Spinal cord (tissue), 10 donors: ENCODE results near the gene MEST. TPM values are rescaled to one million over a fixed set of nuclear protein-coding genes. Genes with fewer than 3 reads are reported as not detected.

Experiments
- DNase-seq, 6 donors: peaks; one replicate each; pipeline versions ENCODE4 v3.0.0 to v3.0.0-alpha.2; 2013 to 2015; ENCODE audit warnings: low spot score in 6 of 6, low read depth in 4 of 6
- H3K27ac ChIP-seq: one replicate; pipeline ENCODE4 v1.5.1; 2013; ENCODE audit warnings: low read depth, low read length, control low read depth
- H3K27me3 ChIP-seq: one replicate; pipeline ENCODE4 v1.6.1; 2013; ENCODE audit warnings: low read length; ENCODE audit not compliant: control insufficient read depth, insufficient read depth
- H3K36me3 ChIP-seq: one replicate; pipeline ENCODE4 v1.6.1; 2013; ENCODE audit warnings: low read length; ENCODE audit not compliant: control insufficient read depth, insufficient read depth
- H3K4me1 ChIP-seq: one replicate; pipeline ENCODE4 v1.6.1; 2013; ENCODE audit warnings: low read length; ENCODE audit not compliant: control insufficient read depth, insufficient read depth
- H3K4me3 ChIP-seq: one replicate; pipeline ENCODE4 v1.5.1; 2013; ENCODE audit warnings: low read depth, low read length, control low read depth
- H3K9me3 ChIP-seq: one replicate; pipeline ENCODE4 v1.6.1; 2013; ENCODE audit warnings: low read length; ENCODE audit not compliant: control insufficient read depth, insufficient read depth
- WGBS: methylation state at CpG from one replicate; pipeline ENCODE4 v1.1.5; 2013; ENCODE audit warnings: missing lambda C conversion rate; ENCODE audit not compliant: insufficient coverage; 5-methylcytosine and 5-hydroxymethylcytosine counted together
- polyA plus RNA-seq, 2 donors: library from polyadenylated mRNA; unstranded; fragments of 120-200 nt; gene quantifications; one replicate each; pipeline ENCODE4 v1.2.1, GENCODE V29; 2013; ENCODE audit not compliant: insufficient read length in 2 of 2
- total RNA-seq, 2 donors: library from RNA; depleted of rRNA in 1 of 2; stranded (reverse); fragments of 120-200 nt in 1 of 2; fragments of >200 nt in 1 of 2; gene quantifications; one replicate each; pipeline versions ENCODE4 v1.2.3 to v1.2.4, GENCODE V29; 2013 to 2014
- donor health status: healthy.

The MEST gene
- total and polyA plus RNA-seq, 4 donors: 186 to 316 (median 238) TPM

DNA sequence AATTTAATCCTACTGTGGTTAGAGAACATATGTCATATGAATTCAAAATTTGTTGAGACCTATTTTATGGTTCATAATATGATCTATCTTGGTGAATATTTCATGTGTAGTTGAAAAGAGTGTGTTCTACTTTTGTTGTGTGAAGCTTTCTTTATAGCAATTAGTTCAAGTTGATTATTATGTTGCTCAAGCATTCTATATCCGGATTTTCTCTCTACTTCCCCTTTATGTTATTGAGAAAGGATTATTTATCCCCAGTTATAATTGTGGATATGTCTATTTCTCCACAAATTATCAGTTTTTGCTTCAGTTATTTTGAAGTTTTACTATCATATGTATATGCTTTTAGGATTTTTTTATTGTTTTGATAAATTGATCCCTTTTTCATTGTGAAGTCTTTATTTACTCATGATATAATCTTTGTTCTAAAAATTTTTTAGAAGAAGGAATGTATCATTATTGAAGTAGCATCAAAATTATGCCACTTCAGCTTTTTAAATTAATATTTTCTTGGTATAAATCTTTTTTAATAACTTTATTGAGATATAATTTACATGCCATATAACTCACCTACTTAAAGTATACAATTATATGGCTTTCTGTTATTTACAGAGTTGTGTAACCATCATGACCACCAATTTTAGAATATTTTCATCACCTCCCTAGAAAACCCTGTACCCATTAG is 12.0 kb upstream of the MEST start:
- no CpG with 5 or more reads among the region's 1 CpG for WGBS
- Histone ChIP-seq H3K27ac (no peak overlapping the region), H3K4me3 (no peak overlapping the region), H3K4me1 (peaks cover 5% of the 10 kb centered on the region), H3K9me3 (peaks cover 4% of the 10 kb centered on the region), H3K27me3 (no peaks in the 10 kb centered on the region), H3K36me3 (no peaks in the 10 kb centered on the region)
- DNase-seq: no peak

DNA sequence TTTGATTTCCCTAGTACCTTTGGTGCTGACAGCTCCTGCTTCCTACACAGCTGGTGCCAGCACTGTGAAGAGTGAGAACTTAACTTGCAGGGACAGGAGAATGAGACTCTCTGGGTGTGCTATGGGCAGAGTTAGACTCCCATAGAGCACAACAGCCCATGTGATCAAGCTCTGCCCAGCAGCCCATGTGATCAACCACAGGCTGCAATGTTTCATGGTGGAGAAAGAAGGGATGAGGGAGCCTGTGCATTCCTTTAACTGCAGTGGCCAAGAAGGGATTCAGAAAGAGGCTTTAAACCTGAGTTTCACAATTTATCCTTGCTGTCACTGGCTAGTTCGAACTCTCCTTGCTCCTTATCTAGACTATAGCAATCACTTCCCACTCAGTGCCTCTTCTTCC is 10.0 kb upstream of the MEST start:
- Histone ChIP-seq H3K27me3 (no peaks in the 10 kb centered on the region), H3K36me3 (no peaks in the 10 kb centered on the region), H3K9me3 (peaks cover 4% of the 10 kb centered on the region), H3K4me3 (no peak overlapping the region), H3K27ac (no peak overlapping the region), H3K4me1 (peaks cover 11% of the 10 kb centered on the region)
- peak in 1 of 6 donors; percentile 25 for DNase-seq
- WGBS: no CpG with 5 or more reads among the region's 1 CpG

DNA sequence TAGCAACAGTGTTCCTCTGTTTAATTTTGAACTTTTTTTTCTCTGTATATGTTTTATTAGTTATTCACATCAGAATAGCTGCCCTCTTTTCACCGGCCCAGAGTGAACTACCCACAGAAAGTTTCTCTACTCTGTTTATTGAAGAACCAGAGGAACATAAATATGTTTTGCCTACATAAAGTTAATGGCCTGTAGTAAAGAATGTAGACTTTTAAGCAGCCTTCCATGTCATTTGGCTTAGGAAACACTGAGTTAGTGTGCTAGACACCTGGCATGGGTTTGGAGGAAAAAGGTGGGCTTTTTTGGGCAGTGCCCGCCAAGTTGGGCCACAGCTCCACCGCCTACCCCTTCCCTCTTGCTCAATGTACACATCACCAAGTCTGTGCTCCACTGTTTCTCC is 8.9 kb upstream of the MEST start:
- WGBS: no CpG with 5 or more reads among the region's 3 CpGs
- H3K36me3 ChIP-seq: no peaks in the 10 kb centered on the region

DNA sequence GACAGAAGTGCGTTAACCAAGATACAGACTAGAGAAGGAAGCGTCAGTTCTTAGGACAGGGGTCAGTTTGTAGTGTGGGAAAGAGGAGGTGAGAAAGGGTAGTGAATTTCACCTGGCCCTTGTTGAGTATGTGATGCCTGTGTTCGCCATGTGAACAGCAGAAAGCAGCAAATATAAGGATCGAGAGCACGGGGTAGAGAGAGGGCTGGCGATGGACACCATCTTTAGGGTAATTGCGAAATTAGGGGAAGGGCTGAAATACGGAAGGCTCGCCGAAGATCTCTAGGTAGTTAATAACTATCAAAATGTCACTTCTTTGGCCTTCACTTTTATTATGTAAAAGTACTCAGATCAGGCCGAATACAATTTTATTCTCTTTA is 6.2 kb upstream of the MEST start:
- Histone ChIP-seq H3K27me3 (no peaks in the 10 kb centered on the region), H3K36me3 (no peaks in the 10 kb centered on the region), H3K27ac (peak overlapping the region; percentile 95), H3K9me3 (no peaks in the 10 kb centered on the region), H3K4me3 (peak overlapping the region; percentile 72), H3K4me1 (peaks cover 24% of the 10 kb centered on the region)
- 99% methylated on average over 6 of the region's 11 CpGs for WGBS
- DNase-seq: no peak

More for the DNA sequence above, 8.9 kb upstream of the MEST start:
- Histone ChIP-seq H3K4me3 (no peak overlapping the region), H3K27me3 (no peaks in the 10 kb centered on the region), H3K9me3 (peaks cover 4% of the 10 kb centered on the region), H3K4me1 (peaks cover 12% of the 10 kb centered on the region), H3K27ac (no peak overlapping the region)
- no peak for DNase-seq

DNA sequence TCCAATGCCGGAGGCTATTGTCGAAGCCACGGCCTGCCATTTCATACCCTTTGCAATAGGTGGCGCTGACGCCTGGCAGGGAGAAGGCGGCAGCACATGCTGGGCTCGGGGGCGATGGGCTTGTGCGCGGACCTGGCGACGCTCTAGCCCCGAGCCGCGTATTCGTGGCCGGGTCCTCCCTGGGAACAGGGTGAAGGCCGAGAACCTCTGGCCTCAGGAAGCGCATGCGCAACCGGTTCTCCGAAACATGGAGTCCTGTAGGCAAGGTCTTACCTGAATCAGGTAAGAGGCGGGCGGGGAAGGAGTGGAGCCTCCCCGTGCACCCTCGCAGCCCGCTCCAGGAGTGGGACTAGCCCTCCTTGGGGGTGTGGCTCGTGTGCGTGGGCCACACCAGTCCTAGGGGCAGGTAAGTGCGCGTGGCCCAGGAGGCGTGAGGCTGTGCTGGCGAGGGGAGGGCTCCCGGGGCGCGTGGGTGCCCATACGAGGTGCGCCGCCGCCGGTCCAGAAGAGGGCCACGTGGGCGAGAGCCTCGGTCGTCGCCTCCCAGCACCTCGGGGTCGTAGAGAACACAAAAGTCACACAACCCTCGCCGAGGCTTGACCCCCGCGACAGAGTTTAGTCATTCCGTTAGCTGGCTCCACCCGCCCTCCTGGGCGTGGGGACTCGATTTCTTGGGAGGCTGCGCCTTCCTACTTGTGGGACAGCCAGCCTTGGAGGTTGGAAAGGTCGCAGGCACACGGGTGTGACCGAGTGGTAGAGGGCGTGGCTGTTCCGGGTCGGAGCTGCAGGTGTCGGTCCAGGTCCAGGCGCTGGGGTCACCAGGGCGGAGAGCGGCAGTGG is 5.6 kb upstream of the MEST start:
- 6% methylated on average over 67 of the region's 67 CpGs for WGBS
- Histone ChIP-seq H3K4me3 (peak overlapping the region; percentile 72), H3K27me3 (no peaks in the 10 kb centered on the region), H3K4me1 (peaks cover 26% of the 10 kb centered on the region), H3K36me3 (peaks cover 2% of the 10 kb centered on the region), H3K9me3 (no peaks in the 10 kb centered on the region), H3K27ac (peak overlapping the region; percentile 95)
- peak in 2 of 6 donors; percentile 80 to 91 for DNase-seq

DNA sequence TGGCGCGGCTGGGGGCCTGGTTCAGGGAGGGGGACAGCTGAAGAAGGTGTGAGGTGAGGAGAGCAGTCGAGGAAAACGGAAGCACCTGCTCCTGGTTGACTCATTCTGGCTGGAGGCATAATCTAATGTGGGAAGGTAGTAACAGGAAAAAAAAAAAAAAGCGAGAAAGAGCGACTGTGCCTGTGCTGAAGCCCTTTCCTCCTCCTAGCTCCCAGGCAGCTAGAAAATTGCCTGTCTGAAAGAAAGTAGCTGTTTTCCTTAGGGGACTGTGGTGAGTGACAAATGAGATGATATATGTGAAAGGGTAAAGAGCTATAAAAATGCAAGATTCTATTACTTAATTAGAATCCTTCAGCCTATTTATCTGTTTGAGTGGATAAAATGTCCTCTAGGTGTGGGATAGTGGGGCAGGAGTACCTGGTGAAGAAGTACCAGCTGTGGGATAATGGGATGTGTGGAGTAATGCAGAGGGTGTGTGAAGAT is 4.9 kb upstream of the MEST start:
- Histone ChIP-seq H3K4me3 (peak overlapping the region; percentile 72), H3K4me1 (peaks cover 31% of the 10 kb centered on the region), H3K36me3 (peaks cover 6% of the 10 kb centered on the region), H3K27me3 (no peaks in the 10 kb centered on the region), H3K9me3 (no peaks in the 10 kb centered on the region), H3K27ac (peak overlapping the region; percentile 95)
- 11% methylated on average over 4 of the region's 6 CpGs for WGBS
- DNase-seq: peak in 2 of 6 donors; percentile 24 to 61

DNA sequence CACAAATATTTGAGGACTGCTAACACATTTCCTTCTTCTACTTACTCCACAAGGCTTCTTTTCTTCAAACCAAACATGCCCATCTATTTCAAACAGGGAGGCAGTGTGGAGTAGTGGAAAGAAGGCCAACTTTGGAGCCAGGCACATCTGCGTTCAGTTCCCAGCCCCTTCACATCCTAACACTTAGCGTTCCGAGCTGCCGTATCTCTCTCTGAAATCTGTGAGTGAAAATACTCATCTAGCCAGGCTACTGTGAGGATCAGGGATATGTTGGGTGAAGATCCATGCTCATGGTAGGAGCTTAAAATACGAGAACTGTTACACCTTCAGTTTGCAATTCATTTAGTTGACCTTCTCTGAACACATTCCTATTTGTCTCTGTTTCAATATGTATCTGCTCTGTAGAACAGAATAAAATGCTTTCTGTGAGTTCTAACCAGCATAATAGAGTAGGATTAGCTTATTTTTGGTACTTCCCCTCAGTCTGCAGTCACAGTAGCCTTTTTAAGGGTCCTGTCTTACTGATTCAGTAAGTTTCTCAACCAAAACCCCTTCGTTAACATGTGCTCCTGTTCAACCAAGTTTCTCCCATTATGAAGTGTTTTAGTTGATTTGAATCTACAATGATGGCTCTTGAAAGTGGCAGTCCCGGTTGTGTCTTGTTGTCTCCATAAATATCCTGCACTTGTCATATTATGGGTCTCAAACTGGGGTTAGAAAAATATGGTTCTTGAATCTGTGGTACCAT is 3.3 kb upstream of the MEST start:
- no peaks in the 10 kb centered on the region for H3K27me3 ChIP-seq
- H3K27ac ChIP-seq: peak overlapping the region; percentile 95
- no peak overlapping the region for H3K4me3 ChIP-seq
- peaks cover 31% of the 10 kb centered on the region for H3K4me1 ChIP-seq
- WGBS: 0% methylated on average over 1 of the region's 7 CpGs
- peaks cover 11% of the 10 kb centered on the region for H3K36me3 ChIP-seq
- no peaks in the 10 kb centered on the region for H3K9me3 ChIP-seq
- DNase-seq: peak in 2 of 6 donors; percentile 20 to 61

DNA sequence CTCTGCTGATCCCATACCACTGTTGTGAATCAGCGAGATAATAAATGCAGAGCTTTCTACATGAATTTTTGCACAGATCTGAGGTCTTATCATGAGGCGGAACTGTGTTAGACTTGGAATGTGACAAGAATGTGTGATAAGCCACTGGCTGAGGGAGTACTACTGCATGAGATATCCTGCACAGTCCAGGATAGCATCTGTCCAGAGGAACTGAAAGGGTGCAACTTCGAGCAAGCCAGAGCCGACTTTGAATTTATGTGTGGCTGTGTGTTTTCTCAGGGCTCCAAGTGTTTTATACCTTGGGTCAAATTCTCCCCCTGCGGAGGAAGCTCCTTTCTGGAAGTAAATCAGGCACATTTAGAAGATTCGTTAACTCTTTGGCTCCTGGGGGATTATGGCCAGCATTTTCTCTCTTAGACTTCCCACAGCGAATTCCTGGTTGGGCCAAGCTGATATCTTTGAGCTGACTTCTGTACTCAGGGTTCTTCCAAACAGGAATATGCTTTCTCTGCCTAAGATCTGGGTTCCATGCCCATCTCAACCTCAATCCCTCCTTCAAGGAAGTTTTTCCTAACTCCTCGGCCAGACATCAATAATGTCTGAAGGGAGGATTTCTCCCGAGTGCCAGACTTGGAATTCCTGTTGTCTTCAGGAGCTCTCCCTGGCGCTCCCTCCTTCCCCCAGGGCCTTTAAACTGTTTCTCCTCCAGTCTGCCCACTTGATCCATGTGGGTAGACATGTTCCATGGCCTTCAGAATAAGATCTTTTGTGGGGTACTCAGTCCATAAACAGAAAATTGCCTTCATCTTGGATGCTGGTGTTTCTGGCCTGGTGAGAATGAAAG is 2.5 kb upstream of the MEST start:
- DNase-seq: peak in 2 of 6 donors; percentile 63 to 72
- Histone ChIP-seq H3K36me3 (peaks cover 11% of the 10 kb centered on the region), H3K9me3 (no peaks in the 10 kb centered on the region), H3K27me3 (no peaks in the 10 kb centered on the region), H3K4me1 (peaks cover 31% of the 10 kb centered on the region), H3K4me3 (no peak overlapping the region), H3K27ac (peak overlapping the region; percentile 95)
- whole genome bisulfite sequencing: 46% methylated on average over 7 of the region's 10 CpGs
